Natural killer cell (primary cell): Measurements from ENCODE around the gene BRF1. TPM values are rescaled to one million over a fixed set of nuclear protein-coding genes. Genes with fewer than 3 reads are reported as not detected.
A peak's percentile ranks its signal among the peaks of the same experiment; 100 is the strongest.

Experiments
- ATAC-seq, 3 donors: fragments of 150-1000 bp in 2 of 3; fragments of 200-7000 bp in 1 of 3; cut with Tn5 transposase; 1 replicate in 1 of 3; 2 replicates in 2 of 3; pipeline ENCODE4 v1.10.0; 2021; ENCODE audit warnings: mild to moderate bottlenecking in 2 of 3, moderate library complexity in 2 of 3
- DNase-seq, 2 donors: peaks; one replicate each; pipeline versions ENCODE4 v3.0.0 to v3.0.0-alpha.2; 2013 to 2021; ENCODE audit warnings: mixed read lengths in 1 of 2
- H3K27ac ChIP-seq: one replicate; pipeline ENCODE4 v1.5.1; 2013; ENCODE audit warnings: mild to moderate bottlenecking, low read length
- H3K27me3 ChIP-seq: one replicate; pipeline ENCODE4 v1.6.1; 2013; ENCODE audit warnings: low read length; ENCODE audit not compliant: control insufficient read depth, insufficient read depth
- H3K36me3 ChIP-seq: one replicate; pipeline ENCODE4 v1.6.1; 2013; ENCODE audit warnings: low read length; ENCODE audit not compliant: control insufficient read depth, insufficient read depth
- H3K4me1 ChIP-seq: one replicate; pipeline ENCODE4 v1.6.1; 2013; ENCODE audit warnings: low read length; ENCODE audit not compliant: control insufficient read depth, insufficient read depth
- H3K4me3 ChIP-seq: one replicate; pipeline ENCODE4 v1.5.1; 2013; ENCODE audit warnings: low read length
- H3K9me3 ChIP-seq: one replicate; pipeline ENCODE4 v1.6.1; 2013; ENCODE audit warnings: low read length; ENCODE audit not compliant: control insufficient read depth, insufficient read depth
- H3K27ac Mint-ChIP-seq, 2 donors: one replicate each; pipeline ENCODE4 v1.8.0; 2022; ENCODE audit warnings: mild to moderate bottlenecking in 2 of 2, mixed read lengths in 2 of 2, moderate library complexity in 1 of 2
- H3K27me3 Mint-ChIP-seq, 2 donors: one replicate each; pipeline ENCODE4 v1.8.0; 2022; ENCODE audit warnings: low read depth in 2 of 2, mixed read lengths in 2 of 2
- H3K36me3 Mint-ChIP-seq: one replicate; pipeline ENCODE4 v1.8.0; 2022; ENCODE audit warnings: mixed read lengths
- H3K4me1 Mint-ChIP-seq, 2 donors: one replicate each; pipeline ENCODE4 v1.8.0; 2022; ENCODE audit warnings: mixed read lengths in 2 of 2
- H3K4me3 Mint-ChIP-seq: one replicate; pipeline ENCODE4 v1.8.0; 2022; ENCODE audit warnings: mild to moderate bottlenecking, moderate library complexity, mixed read lengths
- H3K9me3 Mint-ChIP-seq, 2 donors: one replicate each; pipeline ENCODE4 v1.8.0; 2022; ENCODE audit warnings: mixed read lengths in 2 of 2
- WGBS: methylation state at CpG from one replicate; pipeline ENCODE4 v1.1.7; 2013; ENCODE audit warnings: missing lambda C conversion rate; ENCODE audit not compliant: insufficient coverage; 5-methylcytosine and 5-hydroxymethylcytosine counted together
- intact Hi-C: fragments of 100-400 bp; cut with micrococcal nuclease; formaldehyde crosslinking; loops from one replicate; pipeline ENCODE4 v1.14.2; 2022
- total RNA-seq, 4 donors: library from RNA; stranded (reverse); fragments of 120-200 nt in 1 of 4; gene quantifications; one replicate each; pipeline versions ENCODE4 v1.2.3 to v1.2.4, GENCODE V29; 2013 to 2022
- TF ChIP-seq, protein P1 (sequence below): fragments of 200-600 bp; IDR thresholded peaks from one replicate; pipeline ENCODE4 v1.8.0; 2022; ENCODE audit warnings: antibody characterized with exemption

Gene BRF1
- total RNA-seq, 3 donors from 2014 or later (not counting 1 experiment from before 2014, with no cell fraction given): 82.4 to 92.7 (median 87.4) TPM

DNA sequence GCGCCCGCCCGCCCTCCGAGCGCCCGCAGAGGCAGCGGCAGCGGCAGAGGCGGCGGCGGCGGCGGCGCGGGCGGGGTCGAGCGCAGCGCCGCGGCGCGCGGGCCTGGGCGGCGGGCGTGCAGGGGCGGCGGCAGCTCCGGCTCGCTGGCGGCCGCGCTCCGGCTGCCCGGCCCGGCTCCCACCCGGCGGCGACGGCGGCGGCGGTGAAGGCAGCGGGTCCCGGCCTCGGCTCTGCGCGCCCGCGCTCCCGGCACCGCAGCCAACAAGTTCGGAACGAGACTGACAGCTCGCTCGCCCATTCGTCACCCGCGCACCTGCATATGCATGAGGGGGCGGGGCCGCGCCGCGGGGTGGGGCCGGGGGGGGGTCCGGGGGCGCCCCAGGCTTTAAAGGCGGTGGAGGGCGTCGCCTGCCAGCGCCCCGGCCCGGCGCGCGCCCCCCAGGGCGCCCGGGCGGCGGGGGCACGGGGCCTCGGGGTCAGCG, 132.3 kb downstream of the BRF1 start, which contains the start of gene JAG2:
TSS of gene JAG2 (minus strand) at position 281 of the 483 bp plus-strand sequence. CDS start 356 bp downstream, outside the sequence.
- Histone ChIP-seq H3K36me3 (no peaks in the 10 kb centered on the region), H3K27me3 (peaks cover 23% of the 10 kb centered on the region), H3K4me1 (peaks cover 28% of the 10 kb centered on the region), H3K9me3 (no peaks in the 10 kb centered on the region), H3K27ac (no peak within 1 kb of the TSS), H3K4me3 (no peak within 1 kb of the TSS)
- under 1% methylated on average over 84 of the region's 84 CpGs for WGBS
- Mint-ChIP-seq H3K4me1 (peaks cover 4 to 18% of the 10 kb centered on the region in 2 donors), H3K4me3 (peak within 1 kb of the TSS; percentile 84), H3K27me3 (peaks cover 0 to 19% of the 10 kb centered on the region in 2 donors), H3K9me3 (no peaks in the 10 kb centered on the region), H3K27ac (peak within 1 kb of the TSS in 1 of 2 donors; percentile 29), H3K36me3 (no peaks in the 10 kb centered on the region)
- ATAC-seq (peak; percentile 47 to 71 (median 53)), DNase-seq (peak; percentile 32 to 72)
- TF ChIP-seq, protein P1, sequence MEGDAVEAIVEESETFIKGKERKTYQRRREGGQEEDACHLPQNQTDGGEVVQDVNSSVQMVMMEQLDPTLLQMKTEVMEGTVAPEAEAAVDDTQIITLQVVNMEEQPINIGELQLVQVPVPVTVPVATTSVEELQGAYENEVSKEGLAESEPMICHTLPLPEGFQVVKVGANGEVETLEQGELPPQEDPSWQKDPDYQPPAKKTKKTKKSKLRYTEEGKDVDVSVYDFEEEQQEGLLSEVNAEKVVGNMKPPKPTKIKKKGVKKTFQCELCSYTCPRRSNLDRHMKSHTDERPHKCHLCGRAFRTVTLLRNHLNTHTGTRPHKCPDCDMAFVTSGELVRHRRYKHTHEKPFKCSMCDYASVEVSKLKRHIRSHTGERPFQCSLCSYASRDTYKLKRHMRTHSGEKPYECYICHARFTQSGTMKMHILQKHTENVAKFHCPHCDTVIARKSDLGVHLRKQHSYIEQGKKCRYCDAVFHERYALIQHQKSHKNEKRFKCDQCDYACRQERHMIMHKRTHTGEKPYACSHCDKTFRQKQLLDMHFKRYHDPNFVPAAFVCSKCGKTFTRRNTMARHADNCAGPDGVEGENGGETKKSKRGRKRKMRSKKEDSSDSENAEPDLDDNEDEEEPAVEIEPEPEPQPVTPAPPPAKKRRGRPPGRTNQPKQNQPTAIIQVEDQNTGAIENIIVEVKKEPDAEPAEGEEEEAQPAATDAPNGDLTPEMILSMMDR: no peak
- intact Hi-C loops: loop anchor here (5.0 kb wide), 1 partner anchor 76 kb away; no protein-coding TSS in a partner anchor

DNA sequence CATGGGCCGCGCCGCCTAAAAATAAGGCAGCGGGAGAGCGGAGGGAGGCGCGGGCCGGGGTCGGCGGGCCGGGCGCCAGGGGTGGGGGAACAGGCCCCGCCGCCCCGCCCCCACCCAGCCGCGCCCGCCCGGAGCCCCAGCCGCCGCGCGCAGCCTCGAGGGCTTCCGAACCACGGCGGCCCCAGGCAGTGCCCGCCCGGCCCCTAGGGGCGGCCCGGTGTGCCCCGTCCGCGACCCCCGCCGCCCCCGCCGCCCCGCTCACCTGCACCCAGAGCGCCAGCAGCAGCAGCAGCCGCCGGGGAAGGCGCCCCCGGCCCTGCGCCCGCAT, 132.7 kb downstream of the BRF1 start:
- TF ChIP-seq, protein P1: no peak
- Mint-ChIP-seq H3K27me3 (peaks cover 0 to 19% of the 10 kb centered on the region in 2 donors), H3K4me3 (peak overlapping the region; percentile 67), H3K36me3 (no peaks in the 10 kb centered on the region), H3K27ac (no peak overlapping the region), H3K4me1 (peaks cover 4 to 18% of the 10 kb centered on the region in 2 donors), H3K9me3 (no peaks in the 10 kb centered on the region)
- intact Hi-C loops: loop anchor here (5.0 kb wide), 1 partner anchor 76 kb away; no protein-coding TSS in a partner anchor
- H3K4me1 ChIP-seq: peaks cover 25% of the 10 kb centered on the region
- peak in 2 of 3 donors; percentile 4 to 14 for ATAC-seq
- no peak overlapping the region for H3K4me3 ChIP-seq
- under 1% methylated on average over 46 of the region's 46 CpGs for WGBS
- peaks cover 23% of the 10 kb centered on the region for H3K27me3 ChIP-seq
- H3K9me3 ChIP-seq: no peaks in the 10 kb centered on the region
- no peaks in the 10 kb centered on the region for H3K36me3 ChIP-seq
- H3K27ac ChIP-seq: no peak overlapping the region
- DNase-seq: no peak

DNA sequence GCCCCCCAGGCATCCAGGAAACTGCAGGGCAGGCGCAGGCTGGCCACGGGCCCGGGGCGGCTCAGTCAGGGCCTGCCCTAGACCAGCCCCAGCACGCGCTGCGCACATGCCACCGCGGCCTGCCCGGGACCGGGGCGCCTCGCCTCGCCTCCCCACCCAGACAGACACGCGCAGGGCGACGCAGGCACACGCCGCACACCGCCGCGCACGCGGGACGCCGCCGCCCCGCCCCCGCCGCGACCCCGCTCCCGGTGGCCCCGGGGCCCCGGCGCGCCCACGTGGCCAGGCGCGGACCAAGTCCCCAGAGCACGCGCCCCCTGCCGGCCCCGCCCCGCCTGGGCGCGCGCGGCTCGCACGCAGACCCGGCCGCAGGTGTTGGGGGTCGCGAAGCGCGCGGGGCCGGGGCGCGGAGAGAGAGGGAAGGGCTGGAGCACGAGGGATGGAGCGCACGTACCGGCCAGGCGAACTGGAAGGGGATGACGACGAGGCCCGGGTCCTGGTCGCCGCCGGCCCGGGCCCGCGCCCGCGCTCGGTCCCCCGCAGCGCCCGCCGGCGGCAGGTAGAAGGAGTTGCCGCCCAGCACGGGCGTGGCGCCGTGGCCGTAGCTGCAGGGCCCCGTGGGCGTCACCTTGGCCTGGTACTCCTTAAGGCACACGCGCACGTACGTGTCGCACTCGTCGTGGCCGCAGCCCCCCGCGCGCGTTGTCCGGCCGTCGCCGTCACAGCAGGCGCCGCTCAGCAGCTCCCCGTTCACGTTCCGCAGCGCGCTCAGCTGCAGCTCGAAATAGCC, 133.3 kb downstream of the BRF1 start:
- ATAC-seq: peak in 2 of 3 donors; percentile 10 to 20
- Mint-ChIP-seq H3K9me3 (no peaks in the 10 kb centered on the region), H3K4me1 (peaks cover 4 to 18% of the 10 kb centered on the region in 2 donors), H3K4me3 (peak overlapping the region; percentile 67), H3K27me3 (peaks cover 0 to 19% of the 10 kb centered on the region in 2 donors), H3K27ac (no peak overlapping the region), H3K36me3 (no peaks in the 10 kb centered on the region)
- Histone ChIP-seq H3K9me3 (no peaks in the 10 kb centered on the region), H3K27ac (no peak overlapping the region), H3K36me3 (no peaks in the 10 kb centered on the region), H3K4me1 (peaks cover 23% of the 10 kb centered on the region), H3K4me3 (no peak overlapping the region), H3K27me3 (peaks cover 23% of the 10 kb centered on the region)
- WGBS: 4% methylated on average over 116 of the region's 116 CpGs
- peak in 1 of 2 donors; percentile 38 for DNase-seq
- intact Hi-C loops: loop anchor here (5.0 kb wide), 1 partner anchor 75 kb away; no protein-coding TSS in a partner anchor
- TF ChIP-seq, protein P1: no peak
